ENCODE measurements around the gene SAMD14. TPM values are rescaled to one million over a fixed set of nuclear protein-coding genes. Genes with fewer than 3 reads are reported as not detected.

The SAMD14 gene
- total and polyA plus RNA-seq, 2 of the 4 experiments (the other 2 are of a cell fraction) = 1.4 to 6.2 TPM

DNA sequence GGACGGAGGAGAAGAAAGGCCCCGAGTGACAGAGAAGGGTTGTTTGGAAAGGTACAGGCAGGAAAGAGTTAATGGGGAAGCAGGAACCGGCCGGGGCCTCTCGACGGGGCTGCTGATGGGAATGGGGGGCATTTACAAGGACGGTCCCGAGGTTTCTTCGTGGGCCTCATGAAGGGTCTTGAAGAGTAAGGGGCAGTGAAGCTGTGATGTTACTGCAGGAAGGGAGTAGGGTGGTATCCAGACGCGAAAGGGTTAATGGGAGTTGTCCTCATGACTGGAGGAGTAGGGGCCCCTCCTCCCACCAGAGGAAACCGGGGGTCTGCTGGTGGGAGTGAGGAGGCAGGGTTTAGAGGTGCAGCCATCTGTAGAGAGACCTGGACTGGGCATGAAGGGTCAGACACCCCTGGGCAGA lies 34.3 kb downstream of the SAMD14 start:
- H3K23ac ChIP-seq (ENCODE audit: low read depth, low read length) = peak overlapping the region; percentile 66; the same call in 1 of the 2 replicates
- H2AK9ac ChIP-seq (replicated peaks; ENCODE audit: low read depth, low read length, poor library complexity) = peak overlapping the region; percentile 97
- H3K14ac ChIP-seq (replicated peaks; ENCODE audit: low read depth, low read length) = peak overlapping the region; percentile 86
- DNase-seq = no peak
- no peaks in the 10 kb centered on the region for H3K27me3 ChIP-seq (ENCODE audit: control insufficient read depth, insufficient read depth, low read length)
- TF ChIP-seq RFX5 (IDR thresholded peaks at IDR 0.05; ENCODE audit: low read depth, low read length) = no peak
- TF ChIP-seq MXI1 (IDR thresholded peaks at IDR 0.05; ENCODE audit: borderline replicate concordance, low read depth, low read length) = no peak
- TF ChIP-seq MAFK (IDR thresholded peaks at IDR 0.05; ENCODE audit: low read depth, low read length) = no peak
- TF ChIP-seq, protein P1, sequence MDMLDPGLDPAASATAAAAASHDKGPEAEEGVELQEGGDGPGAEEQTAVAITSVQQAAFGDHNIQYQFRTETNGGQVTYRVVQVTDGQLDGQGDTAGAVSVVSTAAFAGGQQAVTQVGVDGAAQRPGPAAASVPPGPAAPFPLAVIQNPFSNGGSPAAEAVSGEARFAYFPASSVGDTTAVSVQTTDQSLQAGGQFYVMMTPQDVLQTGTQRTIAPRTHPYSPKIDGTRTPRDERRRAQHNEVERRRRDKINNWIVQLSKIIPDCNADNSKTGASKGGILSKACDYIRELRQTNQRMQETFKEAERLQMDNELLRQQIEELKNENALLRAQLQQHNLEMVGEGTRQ (IDR thresholded peaks at IDR 0.05; ENCODE audit: low read depth, low read length) = no peak
- TF ChIP-seq, protein P2, sequence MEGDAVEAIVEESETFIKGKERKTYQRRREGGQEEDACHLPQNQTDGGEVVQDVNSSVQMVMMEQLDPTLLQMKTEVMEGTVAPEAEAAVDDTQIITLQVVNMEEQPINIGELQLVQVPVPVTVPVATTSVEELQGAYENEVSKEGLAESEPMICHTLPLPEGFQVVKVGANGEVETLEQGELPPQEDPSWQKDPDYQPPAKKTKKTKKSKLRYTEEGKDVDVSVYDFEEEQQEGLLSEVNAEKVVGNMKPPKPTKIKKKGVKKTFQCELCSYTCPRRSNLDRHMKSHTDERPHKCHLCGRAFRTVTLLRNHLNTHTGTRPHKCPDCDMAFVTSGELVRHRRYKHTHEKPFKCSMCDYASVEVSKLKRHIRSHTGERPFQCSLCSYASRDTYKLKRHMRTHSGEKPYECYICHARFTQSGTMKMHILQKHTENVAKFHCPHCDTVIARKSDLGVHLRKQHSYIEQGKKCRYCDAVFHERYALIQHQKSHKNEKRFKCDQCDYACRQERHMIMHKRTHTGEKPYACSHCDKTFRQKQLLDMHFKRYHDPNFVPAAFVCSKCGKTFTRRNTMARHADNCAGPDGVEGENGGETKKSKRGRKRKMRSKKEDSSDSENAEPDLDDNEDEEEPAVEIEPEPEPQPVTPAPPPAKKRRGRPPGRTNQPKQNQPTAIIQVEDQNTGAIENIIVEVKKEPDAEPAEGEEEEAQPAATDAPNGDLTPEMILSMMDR (conservative IDR thresholded peaks at IDR 0.05; ENCODE audit: low read depth, low read length) = no peak
- no peak for TF ChIP-seq FOS (IDR thresholded peaks at IDR 0.05; ENCODE audit: low read depth, low read length)
- TF ChIP-seq RAD21 (IDR thresholded peaks at IDR 0.05; ENCODE audit: low read length) = no peak
- TF ChIP-seq CHD1 (IDR thresholded peaks at IDR 0.05; ENCODE audit: low read depth, low read length) = no peak
- TF ChIP-seq POLR2A (IDR thresholded peaks at IDR 0.05; ENCODE audit: low read depth, low read length) = no peak
- no peak for TF ChIP-seq MAZ (IDR thresholded peaks at IDR 0.05; ENCODE audit: borderline replicate concordance, low read depth, low read length)
- no peak for TF ChIP-seq BHLHE40 (IDR thresholded peaks at IDR 0.05; ENCODE audit: low read depth, low read length)
- TF ChIP-seq, protein P3, sequence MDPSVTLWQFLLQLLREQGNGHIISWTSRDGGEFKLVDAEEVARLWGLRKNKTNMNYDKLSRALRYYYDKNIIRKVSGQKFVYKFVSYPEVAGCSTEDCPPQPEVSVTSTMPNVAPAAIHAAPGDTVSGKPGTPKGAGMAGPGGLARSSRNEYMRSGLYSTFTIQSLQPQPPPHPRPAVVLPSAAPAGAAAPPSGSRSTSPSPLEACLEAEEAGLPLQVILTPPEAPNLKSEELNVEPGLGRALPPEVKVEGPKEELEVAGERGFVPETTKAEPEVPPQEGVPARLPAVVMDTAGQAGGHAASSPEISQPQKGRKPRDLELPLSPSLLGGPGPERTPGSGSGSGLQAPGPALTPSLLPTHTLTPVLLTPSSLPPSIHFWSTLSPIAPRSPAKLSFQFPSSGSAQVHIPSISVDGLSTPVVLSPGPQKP (IDR thresholded peaks at IDR 0.05; ENCODE audit: borderline replicate concordance, low read depth, low read length) = no peak
- no peak for TF ChIP-seq RCOR1 (IDR thresholded peaks at IDR 0.05; ENCODE audit: insufficient replicate concordance, low read length)
- no peak for TF ChIP-seq CEBPB (IDR thresholded peaks at IDR 0.05; ENCODE audit: low read depth, low read length)
- TF ChIP-seq SMC3 (IDR thresholded peaks at IDR 0.05; ENCODE audit: low read depth, low read length) = no peak
- TF ChIP-seq NFE2L2 (IDR thresholded peaks at IDR 0.05; ENCODE audit: low read depth, low read length) = no peak
- peak overlapping the region; percentile 82 for H3K9ac ChIP-seq (ENCODE audit: low read depth, low read length)
- peaks cover 6 to 15% of the 10 kb centered on the region in 2 experiments; a peak in 3 of 4 replicates for H3K79me1 ChIP-seq (ENCODE audit: low read depth in 1 of 2, low read length in 2 of 2)
- no peak overlapping the region for H2BK20ac ChIP-seq (ENCODE audit: low read depth, low read length)
- in situ Hi-C loops (cut with MboI; ENCODE audit: low sequenced_read_pairs) = no loop called here
- peak overlapping the region; percentile 91 for H3K4me3 ChIP-seq (ENCODE audit: insufficient read depth, low read depth, low read length)
- no peak overlapping the region for H2BK5ac ChIP-seq (ENCODE audit: low read depth, low read length, poor library complexity, severe bottlenecking)
- no peaks in the 10 kb centered on the region for H3K9me3 ChIP-seq (ENCODE audit: control insufficient read depth, insufficient read depth, low read length)
- peak overlapping the region; percentile 35; the same call in 1 of the 2 replicates for H3K18ac ChIP-seq (ENCODE audit: low read depth, low read length)
- POLR2A ChIA-PET (ENCODE audit: unreplicated experiment) = no interaction called here
- H2BK15ac ChIP-seq (ENCODE audit: low read depth, low read length) = no peak overlapping the region
- no peak overlapping the region for H2BK120ac ChIP-seq (ENCODE audit: low read depth, low read length)
- peak overlapping the region; percentile 56 for H4K5ac ChIP-seq (ENCODE audit: low read depth, low read length)
- H3K36me3 ChIP-seq (ENCODE audit: control insufficient read depth, insufficient read depth, low read length) = peaks cover 13% of the 10 kb centered on the region
- intact Hi-C loops (cut with micrococcal nuclease) = loop anchor here (1.0 to 2.0 kb wide), 3 partner anchors 53 to 69 kb away; no protein-coding TSS in a partner anchor
- H2AFZ ChIP-seq (replicated peaks; ENCODE audit: low read length, poor library complexity) = peak overlapping the region; percentile 95
- no TSS peak for BruUV-seq (replicated peaks)
- dilution Hi-C loops (cut with HindIII; ENCODE audit: low sequenced_read_pairs, unreplicated experiment) = no loop called here
- WGBS, 2 experiments (ENCODE audit: extremely low coverage in 2 of 2, insufficient read length in 1 of 2) = 2% methylated on average over 9 of the region's 12 CpGs; no CpG with 5 or more reads in 1 of the 2 experiments
- peak overlapping the region; percentile 38 to 89 for H4K8ac ChIP-seq (ENCODE audit: low read depth in 2 of 2, low read length in 2 of 2)
- peaks cover 9% of the 10 kb centered on the region for H3K4me1 ChIP-seq (ENCODE audit: control insufficient read depth, insufficient read depth, low read length)
- H3K27ac ChIP-seq (ENCODE audit: insufficient read depth, low read length) = peak overlapping the region; percentile 60
- H3K9me1 ChIP-seq (ENCODE audit: insufficient read depth, low read length) = 0 out of 2 replicates have a peak, but pooled peaks cover 6% of the 10 kb centered on the region
- H4K91ac ChIP-seq (ENCODE audit: insufficient read depth, low read depth, low read length) = peak overlapping the region; percentile 37; the same call in 1 of the 2 replicates
- peak overlapping the region; percentile 66 for H3K4ac ChIP-seq (ENCODE audit: low read depth, low read length)
- H3K4me2 ChIP-seq (ENCODE audit: low read depth, low read length) = peak overlapping the region; percentile 92
- peak overlapping the region; percentile 63 for H2AK5ac ChIP-seq (ENCODE audit: low read depth, low read length)
- no peak for ATAC-seq (ENCODE audit: low read depth)
- CTCF ChIA-PET = interaction anchor here (1.0 kb wide), 1 partner anchor 97 kb away, joined by 3 read pairs; no protein-coding TSS in a partner anchor
- peaks cover 3% of the 10 kb centered on the region for H4K20me1 ChIP-seq (ENCODE audit: insufficient read depth, low read length)
- peak overlapping the region; percentile 35; the same call in 1 of the 2 replicates for H3K56ac ChIP-seq (ENCODE audit: extremely low read depth, insufficient read depth, low read length)
